ENCODE measurements around the gene NAALADL2. TPM values are rescaled to one million over a fixed set of nuclear protein-coding genes. Genes with fewer than 3 reads are reported as not detected.

Gene NAALADL2
- total RNA-seq, 1 experiment from 2014 or later, result 2.7 TPM

DNA sequence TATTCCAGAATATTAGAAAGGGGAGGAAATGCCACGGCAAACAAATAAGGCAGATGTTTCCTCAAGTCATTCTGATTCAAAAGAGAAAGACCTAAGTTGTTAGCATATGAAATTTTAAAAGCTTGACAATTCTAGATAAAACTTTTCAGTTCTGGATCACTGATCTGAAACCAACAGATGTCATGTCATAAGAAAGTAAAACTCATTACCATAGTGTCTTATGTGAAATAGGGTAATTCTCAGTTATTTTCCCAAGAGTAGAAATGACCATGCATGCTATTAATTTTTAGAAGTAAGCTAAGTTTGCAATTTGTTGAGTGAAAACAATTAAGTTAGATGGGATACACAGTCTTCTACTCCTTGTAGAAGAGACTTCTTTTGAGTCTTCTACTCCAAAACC, 630.3 kb downstream of the NAALADL2 start:
- DNase-seq (ENCODE audit: low read depth, low spot score), result no peak
- Histone ChIP-seq H3K36me3 (ENCODE audit: control insufficient read depth, insufficient read depth, low read length) (no peaks in the 10 kb centered on the region), H3K9me3 (ENCODE audit: control insufficient read depth, insufficient read depth, low read depth, low read length) (no peaks in the 10 kb centered on the region), H3K27me3 (ENCODE audit: control insufficient read depth, insufficient read depth, low read length) (no peaks in the 10 kb centered on the region), H3K4me3 (ENCODE audit: low read depth in 2 of 2, low read length in 2 of 2) (no peak overlapping the region), H3K27ac (ENCODE audit: low read length) (no peak overlapping the region), H3K4me1 (ENCODE audit: control insufficient read depth, insufficient read depth, low read length) (no peaks in the 10 kb centered on the region)
- intact Hi-C loops (cut with micrococcal nuclease; ENCODE audit: unreplicated experiment) (no loop called here), in situ Hi-C loops (cut with HindIII; ENCODE audit: low pct_unique_long_range_greater_than_20kb, low sequenced_read_pairs) (no loop called here)
- TF ChIP-seq TCF7L2 (IDR thresholded peaks at IDR 0.05; ENCODE audit: low read depth, low read length) (no peak), SIN3A (IDR thresholded peaks at IDR 0.05; ENCODE audit: borderline replicate concordance, insufficient read depth, low read depth, low read length) (no peak), POLR2AphosphoS5 (IDR thresholded peaks at IDR 0.05; ENCODE audit: low read depth, low read length) (no peak)
- TF ChIP-seq, protein P1, sequence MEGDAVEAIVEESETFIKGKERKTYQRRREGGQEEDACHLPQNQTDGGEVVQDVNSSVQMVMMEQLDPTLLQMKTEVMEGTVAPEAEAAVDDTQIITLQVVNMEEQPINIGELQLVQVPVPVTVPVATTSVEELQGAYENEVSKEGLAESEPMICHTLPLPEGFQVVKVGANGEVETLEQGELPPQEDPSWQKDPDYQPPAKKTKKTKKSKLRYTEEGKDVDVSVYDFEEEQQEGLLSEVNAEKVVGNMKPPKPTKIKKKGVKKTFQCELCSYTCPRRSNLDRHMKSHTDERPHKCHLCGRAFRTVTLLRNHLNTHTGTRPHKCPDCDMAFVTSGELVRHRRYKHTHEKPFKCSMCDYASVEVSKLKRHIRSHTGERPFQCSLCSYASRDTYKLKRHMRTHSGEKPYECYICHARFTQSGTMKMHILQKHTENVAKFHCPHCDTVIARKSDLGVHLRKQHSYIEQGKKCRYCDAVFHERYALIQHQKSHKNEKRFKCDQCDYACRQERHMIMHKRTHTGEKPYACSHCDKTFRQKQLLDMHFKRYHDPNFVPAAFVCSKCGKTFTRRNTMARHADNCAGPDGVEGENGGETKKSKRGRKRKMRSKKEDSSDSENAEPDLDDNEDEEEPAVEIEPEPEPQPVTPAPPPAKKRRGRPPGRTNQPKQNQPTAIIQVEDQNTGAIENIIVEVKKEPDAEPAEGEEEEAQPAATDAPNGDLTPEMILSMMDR (IDR thresholded peaks at IDR 0.05), result no peak
- TF ChIP-seq, protein P2, sequence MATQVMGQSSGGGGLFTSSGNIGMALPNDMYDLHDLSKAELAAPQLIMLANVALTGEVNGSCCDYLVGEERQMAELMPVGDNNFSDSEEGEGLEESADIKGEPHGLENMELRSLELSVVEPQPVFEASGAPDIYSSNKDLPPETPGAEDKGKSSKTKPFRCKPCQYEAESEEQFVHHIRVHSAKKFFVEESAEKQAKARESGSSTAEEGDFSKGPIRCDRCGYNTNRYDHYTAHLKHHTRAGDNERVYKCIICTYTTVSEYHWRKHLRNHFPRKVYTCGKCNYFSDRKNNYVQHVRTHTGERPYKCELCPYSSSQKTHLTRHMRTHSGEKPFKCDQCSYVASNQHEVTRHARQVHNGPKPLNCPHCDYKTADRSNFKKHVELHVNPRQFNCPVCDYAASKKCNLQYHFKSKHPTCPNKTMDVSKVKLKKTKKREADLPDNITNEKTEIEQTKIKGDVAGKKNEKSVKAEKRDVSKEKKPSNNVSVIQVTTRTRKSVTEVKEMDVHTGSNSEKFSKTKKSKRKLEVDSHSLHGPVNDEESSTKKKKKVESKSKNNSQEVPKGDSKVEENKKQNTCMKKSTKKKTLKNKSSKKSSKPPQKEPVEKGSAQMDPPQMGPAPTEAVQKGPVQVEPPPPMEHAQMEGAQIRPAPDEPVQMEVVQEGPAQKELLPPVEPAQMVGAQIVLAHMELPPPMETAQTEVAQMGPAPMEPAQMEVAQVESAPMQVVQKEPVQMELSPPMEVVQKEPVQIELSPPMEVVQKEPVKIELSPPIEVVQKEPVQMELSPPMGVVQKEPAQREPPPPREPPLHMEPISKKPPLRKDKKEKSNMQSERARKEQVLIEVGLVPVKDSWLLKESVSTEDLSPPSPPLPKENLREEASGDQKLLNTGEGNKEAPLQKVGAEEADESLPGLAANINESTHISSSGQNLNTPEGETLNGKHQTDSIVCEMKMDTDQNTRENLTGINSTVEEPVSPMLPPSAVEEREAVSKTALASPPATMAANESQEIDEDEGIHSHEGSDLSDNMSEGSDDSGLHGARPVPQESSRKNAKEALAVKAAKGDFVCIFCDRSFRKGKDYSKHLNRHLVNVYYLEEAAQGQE (IDR thresholded peaks at IDR 0.05; ENCODE audit: insufficient read depth in 1 of 2, low read depth in 2 of 2, low read length in 1 of 2), result no peak
- no peak for ATAC-seq
- ChIA-PET CTCF (no interaction called here), POLR2A (no interaction called here)
- no TSS peak for BruUV-seq (replicated peaks)

DNA sequence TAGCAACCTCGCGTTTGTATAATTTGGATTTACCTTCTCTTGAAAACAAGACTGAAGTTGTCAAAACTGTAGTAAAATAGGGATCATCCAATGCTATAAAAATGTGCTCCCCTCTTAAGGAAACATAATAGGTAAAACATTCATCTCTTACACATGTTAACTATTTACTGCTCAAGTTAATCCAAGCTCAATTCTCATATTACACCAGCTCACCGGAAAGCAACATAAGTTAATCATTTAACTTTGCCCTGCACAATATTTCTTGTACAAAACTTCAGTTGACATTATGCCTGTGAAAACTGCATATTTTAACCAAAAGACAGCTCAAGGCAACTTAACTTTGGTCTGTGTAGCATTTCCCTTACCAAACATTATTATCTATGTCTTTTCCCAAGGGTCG, 634.2 kb downstream of the NAALADL2 start:
- Histone ChIP-seq H3K4me3 (ENCODE audit: low read depth in 2 of 2, low read length in 2 of 2) (no peak overlapping the region), H3K4me1 (ENCODE audit: control insufficient read depth, insufficient read depth, low read length) (no peaks in the 10 kb centered on the region), H3K36me3 (ENCODE audit: control insufficient read depth, insufficient read depth, low read length) (no peaks in the 10 kb centered on the region), H3K27me3 (ENCODE audit: control insufficient read depth, insufficient read depth, low read length) (no peaks in the 10 kb centered on the region), H3K9me3 (ENCODE audit: control insufficient read depth, insufficient read depth, low read depth, low read length) (no peaks in the 10 kb centered on the region), H3K27ac (ENCODE audit: low read length) (no peak overlapping the region)
- CTCF ChIA-PET, result no interaction called here
- in situ Hi-C loops (cut with HindIII; ENCODE audit: low pct_unique_long_range_greater_than_20kb, low sequenced_read_pairs), result no loop called here
- no TSS peak for BruUV-seq (replicated peaks)
- intact Hi-C loops (cut with micrococcal nuclease; ENCODE audit: unreplicated experiment), result no loop called here
- TF ChIP-seq POLR2AphosphoS5 (IDR thresholded peaks at IDR 0.05; ENCODE audit: low read depth, low read length) (no peak), TCF7L2 (IDR thresholded peaks at IDR 0.05; ENCODE audit: low read depth, low read length) (no peak), SIN3A (IDR thresholded peaks at IDR 0.05; ENCODE audit: borderline replicate concordance, insufficient read depth, low read depth, low read length) (no peak)
- TF ChIP-seq, protein P2 (IDR thresholded peaks at IDR 0.05; ENCODE audit: insufficient read depth in 1 of 2, low read depth in 2 of 2, low read length in 1 of 2), result no peak
- TF ChIP-seq, protein P1 (IDR thresholded peaks at IDR 0.05), result no peak
- no peak for DNase-seq (ENCODE audit: low read depth, low spot score)
- ATAC-seq, result no peak
- POLR2A ChIA-PET, result no interaction called here
